ENCODE results near the gene CALD1. TPM values are rescaled to one million over a fixed set of nuclear protein-coding genes. Genes with fewer than 3 reads are reported as not detected.

Gene CALD1
- total RNA-seq, 1 donor from 2014 or later, result 7.2 TPM

- H3K27ac Mint-ChIP-seq, result no peak overlapping the region
- no peak overlapping the region for H3K4me3 Mint-ChIP-seq
- peaks cover 12% of the 10 kb centered on the region for H3K9me3 Mint-ChIP-seq
- H3K36me3 Mint-ChIP-seq (ENCODE audit: low read depth), result no peaks in the 10 kb centered on the region
- H3K27me3 Mint-ChIP-seq, result no peaks in the 10 kb centered on the region
- no peaks in the 10 kb centered on the region for H3K4me1 Mint-ChIP-seq
- intact Hi-C loops (cut with micrococcal nuclease), result no loop called here
- no peak for DNase-seq
Observed at GRCh38 chr7:134814730-134815364, 35.4 kb downstream of the CALD1 start.

- Mint-ChIP-seq H3K9me3 (no peaks in the 10 kb centered on the region), H3K36me3 (ENCODE audit: low read depth) (no peaks in the 10 kb centered on the region)
- DNase-seq, result no peak
Observed at GRCh38 chr7:134818613-134819345, 39.3 kb downstream of the CALD1 start.

GRCh38 chr7:134819401-134819800 is 40.0 kb downstream of the CALD1 start:
- Mint-ChIP-seq H3K9me3 (no peaks in the 10 kb centered on the region), H3K4me1 (no peaks in the 10 kb centered on the region), H3K27ac (no peak overlapping the region), H3K4me3 (no peak overlapping the region), H3K36me3 (ENCODE audit: low read depth) (no peaks in the 10 kb centered on the region), H3K27me3 (no peaks in the 10 kb centered on the region)
- no peak for DNase-seq
- intact Hi-C loops (cut with micrococcal nuclease), result no loop called here

More at GRCh38 chr7:134818613-134819345, 39.3 kb downstream of the CALD1 start:
- Mint-ChIP-seq H3K4me1 (no peaks in the 10 kb centered on the region), H3K4me3 (no peak overlapping the region), H3K27ac (no peak overlapping the region), H3K27me3 (no peaks in the 10 kb centered on the region)
- intact Hi-C loops (cut with micrococcal nuclease), result no loop called here

- Mint-ChIP-seq H3K4me1 (no peaks in the 10 kb centered on the region), H3K4me3 (no peak overlapping the region), H3K27ac (no peak overlapping the region), H3K27me3 (no peaks in the 10 kb centered on the region), H3K36me3 (ENCODE audit: low read depth) (no peaks in the 10 kb centered on the region), H3K9me3 (no peaks in the 10 kb centered on the region)
- DNase-seq, result no peak
- intact Hi-C loops (cut with micrococcal nuclease), result no loop called here
Observed at GRCh38 chr7:134820295-134820694, 40.9 kb downstream of the CALD1 start.

GRCh38 chr7:134820778-134821177 is 41.3 kb downstream of the CALD1 start:
- no peaks in the 10 kb centered on the region for H3K4me1 Mint-ChIP-seq
- H3K27me3 Mint-ChIP-seq, result no peaks in the 10 kb centered on the region
- no peaks in the 10 kb centered on the region for H3K36me3 Mint-ChIP-seq (ENCODE audit: low read depth)
- H3K27ac Mint-ChIP-seq, result no peak overlapping the region
- intact Hi-C loops (cut with micrococcal nuclease), result no loop called here
- DNase-seq, result no peak
- H3K4me3 Mint-ChIP-seq, result no peak overlapping the region
- no peaks in the 10 kb centered on the region for H3K9me3 Mint-ChIP-seq

GRCh38 chr7:134823400-134823799 is 44.0 kb downstream of the CALD1 start:
- Mint-ChIP-seq H3K27ac (no peak overlapping the region), H3K9me3 (no peaks in the 10 kb centered on the region), H3K27me3 (no peaks in the 10 kb centered on the region), H3K4me1 (no peaks in the 10 kb centered on the region), H3K4me3 (no peak overlapping the region), H3K36me3 (ENCODE audit: low read depth) (no peaks in the 10 kb centered on the region)
- no peak for DNase-seq
- intact Hi-C loops (cut with micrococcal nuclease), result no loop called here

GRCh38 chr7:134825666-134826065 is 46.2 kb downstream of the CALD1 start:
- Mint-ChIP-seq H3K36me3 (ENCODE audit: low read depth) (no peaks in the 10 kb centered on the region), H3K27me3 (no peaks in the 10 kb centered on the region), H3K4me1 (no peaks in the 10 kb centered on the region), H3K4me3 (no peak overlapping the region), H3K9me3 (no peaks in the 10 kb centered on the region), H3K27ac (no peak overlapping the region)
- no peak for DNase-seq
- intact Hi-C loops (cut with micrococcal nuclease), result no loop called here

- no peaks in the 10 kb centered on the region for H3K36me3 Mint-ChIP-seq (ENCODE audit: low read depth)
- H3K4me3 Mint-ChIP-seq, result no peak overlapping the region
- H3K4me1 Mint-ChIP-seq, result no peaks in the 10 kb centered on the region
- no peaks in the 10 kb centered on the region for H3K27me3 Mint-ChIP-seq
- no peak for DNase-seq
- intact Hi-C loops (cut with micrococcal nuclease), result no loop called here
- H3K9me3 Mint-ChIP-seq, result no peaks in the 10 kb centered on the region
- no peak overlapping the region for H3K27ac Mint-ChIP-seq
Observed at GRCh38 chr7:134826105-134826504, 46.7 kb downstream of the CALD1 start.

GRCh38 chr7:134827436-134827835 is 48.0 kb downstream of the CALD1 start:
- no peak overlapping the region for H3K4me3 Mint-ChIP-seq
- H3K4me1 Mint-ChIP-seq, result no peaks in the 10 kb centered on the region
- no peak for DNase-seq
- H3K9me3 Mint-ChIP-seq, result no peaks in the 10 kb centered on the region
- H3K36me3 Mint-ChIP-seq (ENCODE audit: low read depth), result no peaks in the 10 kb centered on the region
- H3K27me3 Mint-ChIP-seq, result no peaks in the 10 kb centered on the region
- intact Hi-C loops (cut with micrococcal nuclease), result no loop called here
- no peak overlapping the region for H3K27ac Mint-ChIP-seq

GRCh38 chr7:134827889-134828288 is 48.5 kb downstream of the CALD1 start:
- Mint-ChIP-seq H3K27me3 (no peaks in the 10 kb centered on the region), H3K27ac (no peak overlapping the region), H3K4me1 (no peaks in the 10 kb centered on the region), H3K9me3 (no peaks in the 10 kb centered on the region), H3K4me3 (no peak overlapping the region), H3K36me3 (ENCODE audit: low read depth) (no peaks in the 10 kb centered on the region)
- intact Hi-C loops (cut with micrococcal nuclease), result no loop called here
- no peak for DNase-seq

GRCh38 chr7:134828361-134828760 is 48.9 kb downstream of the CALD1 start:
- Mint-ChIP-seq H3K4me1 (no peaks in the 10 kb centered on the region), H3K27ac (no peak overlapping the region), H3K4me3 (no peak overlapping the region), H3K27me3 (no peaks in the 10 kb centered on the region), H3K36me3 (ENCODE audit: low read depth) (no peaks in the 10 kb centered on the region), H3K9me3 (no peaks in the 10 kb centered on the region)
- intact Hi-C loops (cut with micrococcal nuclease), result no loop called here
- DNase-seq, result no peak

GRCh38 chr7:134829380-134829986 is 50.0 kb downstream of the CALD1 start:
- intact Hi-C loops (cut with micrococcal nuclease), result no loop called here
- no peak overlapping the region for H3K4me3 Mint-ChIP-seq
- no peaks in the 10 kb centered on the region for H3K9me3 Mint-ChIP-seq
- H3K27ac Mint-ChIP-seq, result no peak overlapping the region
- H3K36me3 Mint-ChIP-seq (ENCODE audit: low read depth), result no peaks in the 10 kb centered on the region
- no peak for DNase-seq
- H3K4me1 Mint-ChIP-seq, result no peaks in the 10 kb centered on the region
- no peaks in the 10 kb centered on the region for H3K27me3 Mint-ChIP-seq

- intact Hi-C loops (cut with micrococcal nuclease), result no loop called here
- DNase-seq, result no peak
- H3K4me3 Mint-ChIP-seq, result peak overlapping the region; percentile 25
- no peaks in the 10 kb centered on the region for H3K36me3 Mint-ChIP-seq (ENCODE audit: low read depth)
- no peaks in the 10 kb centered on the region for H3K27me3 Mint-ChIP-seq
- no peak overlapping the region for H3K27ac Mint-ChIP-seq
- no peaks in the 10 kb centered on the region for H3K9me3 Mint-ChIP-seq
- no peaks in the 10 kb centered on the region for H3K4me1 Mint-ChIP-seq
Observed at GRCh38 chr7:134831862-134832261, 52.4 kb downstream of the CALD1 start.

GRCh38 chr7:134832367-134832766 is 52.9 kb downstream of the CALD1 start:
- intact Hi-C loops (cut with micrococcal nuclease), result no loop called here
- no peaks in the 10 kb centered on the region for H3K9me3 Mint-ChIP-seq
- H3K4me3 Mint-ChIP-seq, result no peak overlapping the region
- no peaks in the 10 kb centered on the region for H3K4me1 Mint-ChIP-seq
- no peaks in the 10 kb centered on the region for H3K36me3 Mint-ChIP-seq (ENCODE audit: low read depth)
- DNase-seq, result no peak
- H3K27me3 Mint-ChIP-seq, result no peaks in the 10 kb centered on the region
- no peak overlapping the region for H3K27ac Mint-ChIP-seq
